ENCODE results near the gene PCNX2.
"Not testable (repeated sequence)": the region's sequence is repeated elsewhere in the genome, so short reads cannot be mapped to it uniquely, and the experiment has no call there.

Gene PCNX2

DNA sequence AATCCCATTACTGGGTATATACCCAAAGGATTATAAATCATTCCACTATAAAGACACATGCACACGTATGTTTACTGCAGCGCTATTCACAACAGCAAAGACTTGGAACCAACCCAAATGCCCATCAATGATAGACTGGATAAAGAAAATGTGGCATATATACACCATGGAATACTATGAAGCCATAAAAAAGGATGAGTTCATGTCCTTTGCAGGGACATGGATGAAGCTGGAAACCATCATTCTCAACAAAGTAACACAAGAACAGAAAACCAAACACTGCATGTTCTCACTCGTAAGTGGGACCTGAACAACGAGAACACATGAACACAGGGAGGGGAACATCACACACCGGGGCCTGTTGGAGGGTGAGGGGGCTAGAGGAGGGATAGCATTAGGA is 291.9 kb downstream of the PCNX2 start:
- DNase-seq: not testable (repeated sequence)

DNA sequence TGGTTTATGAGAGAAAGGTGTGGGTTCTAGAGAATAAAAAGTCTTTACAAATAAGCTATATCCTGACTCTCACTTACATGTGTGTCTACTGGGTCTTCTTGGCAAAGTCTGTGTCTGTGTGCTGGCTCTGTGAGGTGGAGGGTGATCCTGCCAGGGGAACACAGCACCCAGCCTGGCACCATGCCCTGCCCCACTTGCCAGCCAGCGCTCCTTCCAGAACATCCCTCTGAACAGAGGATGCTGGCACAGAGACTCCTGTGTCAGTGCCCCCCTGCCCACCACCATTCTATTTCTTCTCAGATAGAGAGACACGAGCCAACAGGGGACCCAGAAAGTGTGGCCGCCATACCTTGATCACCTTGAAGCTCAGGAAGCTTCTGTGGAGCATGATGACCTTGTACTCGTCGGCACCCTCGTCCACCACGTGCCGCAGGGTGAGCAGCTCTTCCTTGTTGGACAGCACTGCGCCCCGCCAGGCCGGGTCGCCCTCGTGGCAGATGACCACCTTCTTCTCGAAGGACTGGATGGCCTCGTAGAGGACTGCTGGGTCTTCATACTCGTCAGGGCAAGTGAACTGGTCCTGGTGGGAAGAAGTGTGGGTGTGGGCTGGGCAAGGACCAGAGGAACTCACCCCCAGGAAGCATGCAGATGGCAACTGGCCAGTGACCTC is 295.4 kb downstream of the PCNX2 start:
- DNase-seq: no peak

DNA sequence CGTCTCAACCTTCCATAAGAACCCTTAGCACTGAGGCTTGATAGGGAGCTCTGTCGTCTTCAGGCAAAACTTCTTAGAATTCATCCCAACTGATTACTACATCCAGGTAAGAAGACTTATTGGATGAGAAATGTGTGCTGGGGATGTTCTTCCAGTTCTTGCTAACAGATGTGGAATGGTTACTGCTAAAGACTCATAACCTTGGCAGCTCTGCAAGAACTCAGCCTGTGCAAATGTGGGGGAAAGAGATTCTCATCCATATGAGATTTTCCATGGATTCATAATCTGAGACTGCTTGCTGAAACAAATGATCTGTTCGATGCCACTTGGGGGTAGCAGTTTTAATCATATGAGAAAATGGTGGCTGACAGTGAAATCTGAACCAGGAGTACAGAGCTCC is 296.9 kb downstream of the PCNX2 start:
- no peak for DNase-seq

DNA sequence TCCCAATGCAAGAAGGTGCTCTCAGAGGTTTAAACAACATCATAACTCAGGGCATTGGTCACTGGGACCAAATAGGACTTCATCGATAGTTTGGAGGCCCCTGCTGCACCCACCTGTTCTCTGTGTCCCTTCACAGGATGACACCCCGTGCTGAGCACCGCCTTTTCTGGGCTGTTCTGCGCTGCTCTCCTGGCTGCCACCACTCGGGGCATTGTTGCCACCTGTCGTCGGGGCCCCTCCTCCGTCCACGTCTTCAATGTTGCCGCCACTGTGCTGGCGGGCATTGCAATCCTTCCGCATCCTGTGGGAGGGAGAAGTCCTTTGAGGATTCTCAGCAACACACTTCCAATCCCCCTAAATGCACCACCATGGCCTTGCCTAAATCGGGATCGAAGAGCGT is 297.4 kb downstream of the PCNX2 start:
- no peak for DNase-seq

DNA sequence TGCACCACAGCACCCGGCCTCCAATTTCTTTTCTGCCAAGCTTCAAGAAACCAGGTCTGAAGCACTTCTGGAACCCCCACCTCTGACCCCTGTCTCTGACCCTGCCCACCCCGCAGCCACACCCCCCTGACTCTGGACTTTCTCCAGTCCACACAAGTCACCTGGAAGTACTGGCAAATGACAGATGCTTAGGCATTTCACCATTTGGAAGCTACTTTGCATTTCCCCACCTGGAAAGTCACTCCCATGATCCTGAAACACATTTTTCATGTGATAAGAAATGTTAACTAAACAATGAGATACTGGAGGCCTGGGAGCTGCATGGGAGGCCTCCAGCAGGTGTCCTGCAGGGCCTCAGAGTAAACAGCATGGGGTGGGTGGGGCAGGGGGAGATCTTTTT is 299.4 kb downstream of the PCNX2 start:
- no peak for DNase-seq

DNA sequence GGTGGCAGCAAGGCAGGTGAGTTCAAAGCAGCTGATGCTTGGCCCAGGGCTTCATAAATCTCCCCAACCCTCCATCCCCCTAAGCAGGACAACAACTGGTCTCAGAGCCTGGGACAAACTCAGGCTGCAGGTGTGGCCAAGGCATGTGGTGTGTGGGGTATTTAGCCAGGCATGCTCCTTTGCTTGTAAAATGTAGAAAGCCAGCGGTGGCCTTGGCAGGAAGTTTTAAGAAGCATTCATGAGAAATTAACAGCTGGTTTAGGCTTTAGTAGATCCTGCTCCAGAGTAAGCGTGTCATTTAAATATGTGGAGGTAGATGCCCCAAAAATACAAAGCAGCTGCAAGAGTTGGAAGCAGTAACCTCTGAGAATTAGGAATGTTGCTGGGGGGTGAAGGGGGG is 300.3 kb downstream of the PCNX2 start:
- no peak for DNase-seq

DNA sequence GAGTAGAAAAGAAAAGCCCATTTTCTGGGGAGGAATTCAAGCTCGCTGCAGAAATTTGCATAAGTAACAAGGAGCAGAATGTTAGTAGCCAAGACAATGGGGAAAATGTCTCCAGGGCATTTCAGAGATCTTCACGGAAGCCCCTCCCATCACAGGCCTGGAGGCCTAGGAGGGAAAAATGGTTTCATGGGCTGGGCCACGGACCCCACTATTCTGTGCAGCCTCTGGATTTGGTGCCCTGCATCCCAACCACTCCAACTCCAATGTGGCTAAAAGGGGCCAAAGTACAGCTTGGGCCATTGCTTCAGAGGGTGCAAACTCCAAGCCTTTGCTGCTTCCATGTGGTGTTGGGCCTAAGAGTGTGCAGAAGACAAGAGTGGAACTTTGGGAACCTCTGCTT is 302.0 kb downstream of the PCNX2 start:
- DNase-seq: no peak

DNA sequence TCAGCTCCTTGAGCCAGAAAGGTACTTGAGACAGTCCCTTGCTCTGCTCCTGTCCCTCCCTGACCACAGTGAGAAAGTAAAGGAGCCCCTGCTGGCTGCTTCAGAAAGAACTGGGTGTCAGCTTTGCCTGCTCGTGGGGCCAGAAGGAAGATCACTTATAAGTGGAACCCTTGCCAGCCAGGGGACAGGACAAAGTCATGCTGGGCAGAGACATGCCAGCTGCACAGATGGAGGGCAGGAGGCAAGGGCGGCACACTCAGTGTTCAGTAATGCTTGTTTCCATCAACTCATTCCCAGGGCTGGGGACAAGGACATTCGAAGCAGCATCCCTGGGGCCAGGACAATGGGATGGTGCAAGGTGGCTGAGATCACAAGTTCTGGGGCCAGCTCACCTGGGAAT is 303.3 kb downstream of the PCNX2 start:
- no peak for DNase-seq

DNA sequence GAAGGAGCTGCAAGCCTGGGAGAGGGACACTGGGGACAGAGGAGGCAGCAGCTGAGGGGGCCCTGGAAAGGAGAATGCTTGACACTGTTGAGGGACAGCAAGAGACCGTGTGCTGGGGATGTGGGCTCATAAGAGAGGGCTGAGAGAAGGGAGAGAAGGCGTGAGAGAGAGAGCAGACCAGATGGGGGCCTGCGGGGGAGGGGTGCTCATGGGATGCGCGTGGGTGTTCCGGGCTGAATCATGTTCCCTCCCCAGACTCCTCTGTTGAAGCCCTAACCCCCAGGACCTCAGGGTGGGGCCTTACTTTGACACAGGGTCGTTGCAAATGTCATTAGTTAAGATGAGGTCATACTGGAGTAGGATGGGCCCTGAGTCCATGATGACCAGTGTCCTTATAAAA is 304.3 kb downstream of the PCNX2 start:
- DNase-seq: no peak

DNA sequence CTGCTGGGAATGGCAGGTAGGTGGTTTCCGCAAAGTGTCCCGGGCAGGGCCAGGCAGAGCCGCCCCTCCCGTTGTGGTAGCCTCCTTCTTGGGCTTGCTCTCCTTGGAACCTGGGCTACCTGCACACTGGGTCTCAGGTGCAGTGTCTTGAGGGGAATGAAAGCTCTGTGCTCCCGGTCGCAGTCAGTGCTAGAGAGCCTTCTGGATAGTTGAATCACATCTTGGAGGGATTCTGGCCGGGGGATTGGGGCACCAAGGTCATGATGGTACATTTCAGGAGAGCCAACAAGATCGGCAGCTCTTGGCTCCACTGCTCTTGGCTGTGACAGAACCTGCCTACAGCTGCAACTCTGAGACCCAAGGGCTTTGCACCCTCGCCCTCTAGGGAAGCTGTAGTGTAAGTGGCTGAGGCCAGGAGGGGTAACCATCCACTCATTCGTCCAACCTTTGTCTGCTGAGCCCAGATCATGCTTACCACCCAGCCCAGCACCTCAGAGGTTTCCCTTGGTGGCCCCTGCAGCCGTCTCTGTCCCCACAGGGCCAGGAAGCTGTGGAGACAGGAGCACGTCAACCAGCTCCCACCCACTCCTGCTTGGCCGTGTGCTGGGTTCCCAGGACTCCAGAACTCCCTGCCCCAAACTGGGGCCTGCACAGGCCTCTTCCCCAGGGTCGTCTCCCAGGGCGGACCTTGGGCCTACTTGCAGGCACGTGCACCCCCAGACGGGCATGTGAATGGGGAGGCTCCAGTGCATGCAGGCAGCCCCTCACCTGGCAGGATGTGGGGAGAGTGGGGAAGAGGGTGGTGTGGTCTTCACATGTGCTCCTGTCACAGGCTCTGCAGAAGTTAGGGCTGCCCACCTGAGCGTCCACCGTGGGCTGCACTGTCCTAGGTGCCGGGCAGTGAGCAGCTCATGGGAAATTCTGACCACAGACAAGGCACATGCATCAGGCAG is 305.1 kb downstream of the PCNX2 start:
- no peak for DNase-seq

DNA sequence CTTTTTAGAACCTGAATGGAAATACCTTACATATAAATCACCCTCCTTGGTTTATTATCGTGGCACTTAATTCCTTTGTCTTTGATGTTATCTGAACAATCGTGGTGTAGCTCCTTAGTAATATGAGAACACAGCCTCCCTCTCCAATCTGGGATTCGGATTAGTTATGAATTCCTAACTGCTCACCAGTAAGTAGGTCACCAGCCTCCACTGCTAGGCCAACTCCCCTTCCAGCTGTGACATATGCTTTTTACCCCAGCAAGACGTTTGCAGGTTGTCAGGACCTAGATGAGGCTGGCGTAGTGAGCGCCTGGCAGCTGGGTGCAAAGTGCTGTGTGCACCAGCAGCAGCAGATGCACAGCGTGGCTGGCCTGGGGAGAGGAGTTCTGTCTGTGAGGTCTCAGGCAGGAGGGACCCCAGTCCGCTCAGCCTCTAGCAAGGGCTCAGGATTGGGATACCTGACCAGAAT is 306.9 kb downstream of the PCNX2 start:
- no peak for DNase-seq

DNA sequence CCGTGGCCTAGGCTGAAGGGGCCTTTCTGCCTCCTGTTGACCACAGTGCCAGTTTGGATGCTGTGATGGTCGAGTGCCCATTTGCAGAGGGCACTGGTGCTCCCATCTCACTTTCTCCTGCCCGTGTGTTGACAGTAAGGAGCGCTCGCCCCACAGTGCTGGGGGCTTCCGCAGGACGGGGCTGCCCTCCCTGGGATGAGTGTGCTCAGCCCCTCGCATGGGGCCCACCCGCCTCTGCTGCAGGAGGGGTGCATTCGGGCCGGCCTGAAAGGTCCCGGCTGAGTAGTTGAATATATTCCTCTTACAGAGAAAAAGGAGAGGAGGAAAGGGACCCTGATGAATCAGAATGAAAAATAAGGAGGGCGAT is 307.8 kb downstream of the PCNX2 start:
- DNase-seq: no peak

DNA sequence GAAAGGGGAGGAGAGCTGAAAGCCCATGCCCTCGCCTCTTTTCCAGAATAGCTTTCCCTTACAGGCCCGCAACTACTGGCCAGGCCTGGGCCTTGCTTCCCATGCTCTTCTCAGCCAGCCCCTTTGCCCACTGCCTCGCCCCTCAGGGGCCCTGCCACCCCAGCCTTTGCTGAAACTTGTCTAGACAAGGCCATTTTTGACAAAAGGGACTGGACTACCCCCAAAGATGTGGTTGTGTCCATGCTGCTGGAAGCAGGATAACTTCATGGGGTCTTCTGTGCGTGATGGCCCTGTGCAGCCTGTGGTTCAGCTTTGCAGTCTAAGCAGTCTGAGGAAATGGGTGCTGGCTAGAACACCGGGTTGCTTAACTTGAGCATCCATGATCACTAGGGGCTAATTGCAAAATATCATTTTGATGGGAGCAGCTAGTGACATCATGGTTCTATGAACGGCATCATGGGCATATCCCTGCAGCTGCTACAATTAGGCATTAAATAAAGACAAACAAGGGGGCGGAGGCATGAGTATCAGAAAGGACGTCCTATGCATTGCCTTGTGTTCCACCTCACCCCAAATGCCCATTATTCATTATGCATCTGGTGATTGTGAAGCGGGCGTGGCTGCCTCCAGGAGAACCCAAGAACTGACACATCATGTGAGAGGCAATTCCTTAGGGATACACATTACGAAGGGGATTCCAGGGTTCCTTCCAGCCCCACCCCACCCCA is 308.3 kb downstream of the PCNX2 start:
- no peak for DNase-seq

DNA sequence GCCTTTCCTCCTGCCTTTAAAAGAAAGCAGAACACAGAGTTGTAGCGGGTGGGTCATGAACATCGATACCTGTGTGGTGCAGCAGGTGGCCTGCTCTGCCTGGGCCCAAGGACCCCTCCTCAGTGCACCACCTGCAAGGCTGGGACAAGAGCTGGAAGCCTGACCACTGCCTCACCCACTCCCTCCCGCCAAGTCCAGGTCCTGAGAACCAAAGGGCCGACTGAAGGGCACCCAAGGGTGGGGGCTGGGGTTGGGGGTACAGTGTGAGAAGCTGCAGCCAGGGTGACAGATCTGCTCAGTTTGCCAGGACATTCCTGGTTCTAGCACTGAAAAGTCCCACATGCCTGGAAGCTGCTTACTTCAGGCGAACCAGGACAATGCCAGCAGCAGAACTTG is 309.0 kb downstream of the PCNX2 start:
- no peak for DNase-seq

DNA sequence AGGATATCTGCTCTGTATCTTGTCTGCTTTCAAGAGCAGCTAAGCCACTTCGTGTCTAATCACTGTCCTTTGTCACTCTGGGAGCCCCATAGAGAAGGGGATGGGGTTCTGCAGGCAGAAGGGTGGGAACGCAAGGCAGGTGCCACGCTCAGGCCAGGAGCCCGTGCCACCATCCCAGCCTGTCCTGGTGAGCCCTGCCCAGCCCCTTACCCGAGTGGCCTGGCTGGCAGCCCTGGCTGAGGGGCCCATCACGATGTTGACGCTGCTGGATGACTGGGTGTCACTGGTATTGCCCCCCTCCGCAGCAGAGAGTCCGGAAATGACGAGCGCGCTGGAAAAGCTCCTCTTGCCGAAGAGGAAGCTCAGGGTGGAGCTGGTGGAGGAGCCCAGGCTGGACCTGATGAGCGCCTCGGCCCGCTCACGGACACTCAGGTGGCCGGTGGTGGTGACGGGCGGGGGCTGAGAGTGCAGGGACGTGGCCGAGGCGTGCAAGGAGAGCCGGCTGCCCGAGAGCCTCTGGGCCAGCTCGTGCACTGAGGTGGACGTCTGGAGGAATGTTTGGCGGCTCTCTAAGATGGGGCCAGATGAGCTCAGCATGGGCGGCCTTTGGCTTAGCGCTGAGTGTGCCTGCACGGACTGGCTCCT is 309.5 kb downstream of the PCNX2 start:
- DNase-seq: no peak

DNA sequence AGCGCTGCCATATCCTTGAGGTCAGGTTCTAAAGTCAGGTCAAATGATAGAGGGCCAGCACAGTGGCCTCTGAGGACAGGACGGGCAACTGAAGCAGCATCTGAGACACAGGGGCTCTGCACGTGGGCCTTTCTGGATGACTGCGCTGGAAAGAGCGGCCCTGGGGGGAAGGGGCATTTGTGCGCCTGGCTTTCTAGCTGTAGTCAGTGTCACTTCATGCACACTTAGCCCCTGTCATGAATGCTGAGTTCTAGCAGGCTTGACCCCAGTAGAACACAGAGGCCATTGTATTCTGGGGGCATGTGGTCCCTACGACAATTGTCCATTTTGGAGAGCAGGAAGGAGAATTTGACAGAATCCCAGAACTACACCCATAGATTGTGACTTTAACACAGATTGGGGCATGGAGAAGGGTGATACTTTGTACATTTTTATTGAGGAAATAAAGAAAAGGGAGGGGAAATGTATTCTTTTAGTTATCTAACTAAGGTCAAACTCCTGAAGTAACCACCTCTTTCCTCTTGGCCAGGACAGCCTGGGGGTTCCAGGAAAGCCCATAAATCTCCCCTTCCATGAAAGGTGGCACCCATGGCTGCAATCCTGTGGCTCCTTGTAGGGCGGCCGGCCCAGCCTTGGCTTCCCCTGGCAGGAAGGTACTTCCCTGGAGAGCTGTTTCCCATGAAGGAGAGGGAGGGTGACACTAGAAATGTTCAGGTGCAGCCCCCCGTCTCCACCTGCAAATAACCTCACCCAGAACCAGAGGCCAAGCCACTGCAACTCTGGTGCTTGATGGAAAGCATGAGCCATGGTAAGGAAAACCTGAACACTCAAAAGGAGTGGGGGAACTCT is 310.7 kb downstream of the PCNX2 start:
- DNase-seq: no peak

DNA sequence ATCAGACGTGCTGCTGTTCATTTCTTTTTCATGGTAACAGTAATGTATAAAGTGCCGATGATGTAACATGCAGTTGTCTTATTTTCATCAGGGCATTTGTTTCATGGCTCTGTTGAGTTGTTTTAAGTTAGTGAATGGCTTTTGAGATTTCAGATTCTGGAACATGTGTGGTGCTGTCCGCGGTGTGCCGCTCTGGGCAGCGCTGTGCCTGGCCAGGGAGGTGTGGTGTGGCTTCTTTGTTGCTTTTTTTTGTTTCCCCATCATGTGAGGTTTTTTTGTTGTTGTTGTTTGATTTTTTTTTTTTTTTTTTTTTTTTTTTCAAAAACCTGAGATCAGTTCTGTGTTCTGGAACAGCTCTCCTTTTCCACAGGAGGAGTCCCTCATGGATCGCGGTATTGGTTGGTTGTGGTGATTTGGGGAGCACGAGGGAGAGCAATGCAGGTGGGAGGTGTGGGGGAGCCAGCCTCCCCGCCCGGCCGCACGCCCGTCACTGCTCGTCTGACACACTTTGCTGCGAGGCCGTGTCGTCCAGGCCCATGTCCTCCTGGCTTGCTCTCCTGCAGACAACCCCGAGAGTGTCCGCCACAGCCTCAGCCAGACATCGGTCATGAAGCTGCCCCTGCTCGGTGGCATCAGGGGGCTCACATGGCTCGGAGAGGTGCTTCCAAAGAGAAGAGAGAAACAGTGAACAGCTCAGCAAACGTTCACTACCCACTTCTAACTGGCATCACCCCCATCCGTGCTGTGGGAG is 311.5 kb downstream of the PCNX2 start:
- no peak for DNase-seq

DNA sequence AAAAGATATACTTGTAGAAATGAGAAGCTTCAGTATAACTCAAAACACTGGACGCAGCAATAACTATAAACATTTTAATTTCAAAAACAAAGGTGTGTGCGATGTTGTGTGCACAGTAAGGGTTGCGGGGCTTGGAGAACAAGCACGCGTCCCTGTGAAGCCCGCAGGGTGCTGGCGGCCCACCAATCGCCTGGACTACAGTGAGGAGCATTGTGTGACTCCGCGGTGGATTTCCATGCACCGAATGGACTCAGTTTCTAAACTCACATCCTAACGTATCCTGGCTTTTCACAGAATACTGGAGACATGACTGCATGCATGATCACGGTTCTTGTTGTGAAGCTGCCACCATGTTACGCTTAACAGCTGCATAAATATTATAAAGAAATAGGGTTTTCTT is 312.1 kb downstream of the PCNX2 start:
- no peak for DNase-seq

DNA sequence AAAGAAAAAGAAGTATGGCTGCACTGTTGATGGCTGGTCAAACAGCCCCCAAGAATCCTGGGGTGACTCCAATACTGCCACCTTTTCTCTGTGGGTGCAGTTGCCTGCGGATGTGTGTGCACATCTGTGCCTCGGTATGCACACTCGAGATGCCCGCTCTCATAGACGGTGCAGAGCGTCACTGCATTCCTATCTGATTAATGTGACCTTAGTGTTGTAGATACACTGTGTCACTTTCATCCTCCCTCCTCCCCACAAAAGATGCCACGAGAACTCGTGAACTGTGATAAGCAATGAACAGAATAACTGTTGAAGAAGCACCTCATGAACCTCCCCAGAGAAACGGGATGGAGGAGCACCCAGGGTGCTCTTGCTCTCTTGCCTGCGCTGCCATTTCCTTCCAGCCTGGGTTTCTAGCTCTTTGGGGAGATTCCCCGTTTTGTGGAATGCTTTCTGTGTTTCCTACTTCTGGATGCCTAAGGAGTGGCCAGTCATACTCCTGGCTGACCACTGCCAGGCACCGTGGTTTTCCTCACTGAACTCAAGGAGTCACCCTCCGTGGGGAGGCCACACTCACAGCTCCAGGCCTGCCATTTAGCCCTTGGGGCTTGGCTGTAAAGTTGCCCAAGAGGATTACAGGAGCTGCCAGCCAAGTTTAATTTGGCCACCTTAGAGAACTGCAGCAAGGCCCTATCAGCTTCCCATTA is 313.1 kb downstream of the PCNX2 start:
- no peak for DNase-seq

DNA sequence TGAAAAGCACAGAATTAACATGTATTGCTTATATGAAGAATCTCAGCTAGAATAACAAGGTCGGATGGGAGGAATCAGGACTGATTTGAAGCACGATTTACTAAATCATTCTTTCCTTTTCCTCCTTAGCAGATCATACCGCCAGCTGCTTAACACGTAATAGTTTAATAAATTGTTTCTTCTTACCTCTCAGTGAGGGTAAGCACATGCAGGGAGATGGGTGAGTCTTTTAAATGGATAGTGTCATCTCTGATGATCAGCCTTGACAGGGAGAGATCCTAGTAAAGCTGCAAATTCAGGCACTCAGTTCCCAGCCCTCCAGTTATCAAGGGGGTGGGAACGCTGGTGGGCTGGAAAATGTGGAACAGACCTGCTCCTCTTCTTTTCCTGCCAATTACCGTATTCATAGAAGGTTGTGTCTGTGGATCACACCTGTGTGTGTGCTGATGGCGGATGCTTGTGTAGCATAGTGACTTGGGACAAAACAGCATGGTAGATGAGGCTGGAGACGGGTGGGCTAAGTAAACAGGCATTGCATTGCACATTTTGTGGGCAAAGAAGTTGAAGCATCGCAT is 314.5 kb downstream of the PCNX2 start:
- DNase-seq: no peak
